Measurements from ENCODE around the gene FADS3. TPM values are rescaled to one million over a fixed set of nuclear protein-coding genes. Genes with fewer than 3 reads are reported as not detected.

The FADS3 gene
- total and polyA plus RNA-seq, 2 of the 13 experiments (the other 11 are each of a cell fraction or from before 2014, with no cell fraction given): 13.4 to 23.2 TPM

GRCh38 chr11:61891331-61892084 lies at the start of gene FADS3 (continued):
- TF ChIP-seq ZNF552 (CRISPR knock-in tag; IDR thresholded peaks at IDR 0.05; ENCODE audit: borderline replicate concordance): no peak
- TF ChIP-seq REL (CRISPR knock-in tag; conservative IDR thresholded peaks at IDR 0.05): 0 out of 2 replicates have a peak, but pooled peaks have one; percentile 56
- TF ChIP-seq, protein P1, sequence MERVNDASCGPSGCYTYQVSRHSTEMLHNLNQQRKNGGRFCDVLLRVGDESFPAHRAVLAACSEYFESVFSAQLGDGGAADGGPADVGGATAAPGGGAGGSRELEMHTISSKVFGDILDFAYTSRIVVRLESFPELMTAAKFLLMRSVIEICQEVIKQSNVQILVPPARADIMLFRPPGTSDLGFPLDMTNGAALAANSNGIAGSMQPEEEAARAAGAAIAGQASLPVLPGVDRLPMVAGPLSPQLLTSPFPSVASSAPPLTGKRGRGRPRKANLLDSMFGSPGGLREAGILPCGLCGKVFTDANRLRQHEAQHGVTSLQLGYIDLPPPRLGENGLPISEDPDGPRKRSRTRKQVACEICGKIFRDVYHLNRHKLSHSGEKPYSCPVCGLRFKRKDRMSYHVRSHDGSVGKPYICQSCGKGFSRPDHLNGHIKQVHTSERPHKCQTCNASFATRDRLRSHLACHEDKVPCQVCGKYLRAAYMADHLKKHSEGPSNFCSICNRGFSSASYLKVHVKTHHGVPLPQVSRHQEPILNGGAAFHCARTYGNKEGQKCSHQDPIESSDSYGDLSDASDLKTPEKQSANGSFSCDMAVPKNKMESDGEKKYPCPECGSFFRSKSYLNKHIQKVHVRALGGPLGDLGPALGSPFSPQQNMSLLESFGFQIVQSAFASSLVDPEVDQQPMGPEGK (CRISPR knock-in tag; IDR thresholded peaks at IDR 0.05): peak; percentile 42
- TF ChIP-seq, protein P2, sequence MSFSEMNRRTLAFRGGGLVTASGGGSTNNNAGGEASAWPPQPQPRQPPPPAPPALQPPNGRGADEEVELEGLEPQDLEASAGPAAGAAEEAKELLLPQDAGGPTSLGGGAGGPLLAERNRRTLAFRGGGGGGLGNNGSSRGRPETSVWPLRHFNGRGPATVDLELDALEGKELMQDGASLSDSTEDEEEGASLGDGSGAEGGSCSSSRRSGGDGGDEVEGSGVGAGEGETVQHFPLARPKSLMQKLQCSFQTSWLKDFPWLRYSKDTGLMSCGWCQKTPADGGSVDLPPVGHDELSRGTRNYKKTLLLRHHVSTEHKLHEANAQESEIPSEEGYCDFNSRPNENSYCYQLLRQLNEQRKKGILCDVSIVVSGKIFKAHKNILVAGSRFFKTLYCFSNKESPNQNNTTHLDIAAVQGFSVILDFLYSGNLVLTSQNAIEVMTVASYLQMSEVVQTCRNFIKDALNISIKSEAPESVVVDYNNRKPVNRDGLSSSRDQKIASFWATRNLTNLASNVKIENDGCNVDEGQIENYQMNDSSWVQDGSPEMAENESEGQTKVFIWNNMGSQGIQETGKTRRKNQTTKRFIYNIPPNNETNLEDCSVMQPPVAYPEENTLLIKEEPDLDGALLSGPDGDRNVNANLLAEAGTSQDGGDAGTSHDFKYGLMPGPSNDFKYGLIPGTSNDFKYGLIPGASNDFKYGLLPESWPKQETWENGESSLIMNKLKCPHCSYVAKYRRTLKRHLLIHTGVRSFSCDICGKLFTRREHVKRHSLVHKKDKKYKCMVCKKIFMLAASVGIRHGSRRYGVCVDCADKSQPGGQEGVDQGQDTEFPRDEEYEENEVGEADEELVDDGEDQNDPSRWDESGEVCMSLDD (CRISPR knock-in tag; IDR thresholded peaks at IDR 0.05; ENCODE audit: borderline replicate concordance): peak; percentile 43; the same call in 1 of the 2 replicates
- no peak for TF ChIP-seq XRCC5 (optimal IDR thresholded peaks at IDR 0.05; ENCODE audit: low read length)
- no peak for TF ChIP-seq DPF2 (CRISPR knock-in tag; IDR thresholded peaks at IDR 0.05; ENCODE audit: borderline replicate concordance, low read depth)
- TF ChIP-seq ZNF576 (CRISPR knock-in tag; IDR thresholded peaks at IDR 0.05): no peak
- 0 out of 2 replicates have a peak, but pooled peaks have one; percentile 51 for TF ChIP-seq ZSCAN21 (CRISPR knock-in tag; IDR thresholded peaks at IDR 0.05; ENCODE audit: borderline replicate concordance)
- TF ChIP-seq YEATS4 (CRISPR knock-in tag; IDR thresholded peaks at IDR 0.05; ENCODE audit: borderline replicate concordance): peak; percentile 39; the same call in 1 of the 2 replicates
- TF ChIP-seq KAT8 (CRISPR knock-in tag; IDR thresholded peaks at IDR 0.05): peak; percentile 14; the same call in 1 of the 2 replicates
- TF ChIP-seq U2AF1 (optimal IDR thresholded peaks at IDR 0.05; ENCODE audit: low read depth, low read length): peak; percentile 75
- TF ChIP-seq, protein P3, sequence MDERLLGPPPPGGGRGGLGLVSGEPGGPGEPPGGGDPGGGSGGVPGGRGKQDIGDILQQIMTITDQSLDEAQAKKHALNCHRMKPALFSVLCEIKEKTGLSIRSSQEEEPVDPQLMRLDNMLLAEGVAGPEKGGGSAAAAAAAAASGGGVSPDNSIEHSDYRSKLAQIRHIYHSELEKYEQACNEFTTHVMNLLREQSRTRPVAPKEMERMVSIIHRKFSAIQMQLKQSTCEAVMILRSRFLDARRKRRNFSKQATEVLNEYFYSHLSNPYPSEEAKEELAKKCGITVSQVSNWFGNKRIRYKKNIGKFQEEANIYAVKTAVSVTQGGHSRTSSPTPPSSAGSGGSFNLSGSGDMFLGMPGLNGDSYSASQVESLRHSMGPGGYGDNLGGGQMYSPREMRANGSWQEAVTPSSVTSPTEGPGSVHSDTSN (CRISPR knock-in tag; IDR thresholded peaks at IDR 0.05): no peak
- TF ChIP-seq, protein P4, sequence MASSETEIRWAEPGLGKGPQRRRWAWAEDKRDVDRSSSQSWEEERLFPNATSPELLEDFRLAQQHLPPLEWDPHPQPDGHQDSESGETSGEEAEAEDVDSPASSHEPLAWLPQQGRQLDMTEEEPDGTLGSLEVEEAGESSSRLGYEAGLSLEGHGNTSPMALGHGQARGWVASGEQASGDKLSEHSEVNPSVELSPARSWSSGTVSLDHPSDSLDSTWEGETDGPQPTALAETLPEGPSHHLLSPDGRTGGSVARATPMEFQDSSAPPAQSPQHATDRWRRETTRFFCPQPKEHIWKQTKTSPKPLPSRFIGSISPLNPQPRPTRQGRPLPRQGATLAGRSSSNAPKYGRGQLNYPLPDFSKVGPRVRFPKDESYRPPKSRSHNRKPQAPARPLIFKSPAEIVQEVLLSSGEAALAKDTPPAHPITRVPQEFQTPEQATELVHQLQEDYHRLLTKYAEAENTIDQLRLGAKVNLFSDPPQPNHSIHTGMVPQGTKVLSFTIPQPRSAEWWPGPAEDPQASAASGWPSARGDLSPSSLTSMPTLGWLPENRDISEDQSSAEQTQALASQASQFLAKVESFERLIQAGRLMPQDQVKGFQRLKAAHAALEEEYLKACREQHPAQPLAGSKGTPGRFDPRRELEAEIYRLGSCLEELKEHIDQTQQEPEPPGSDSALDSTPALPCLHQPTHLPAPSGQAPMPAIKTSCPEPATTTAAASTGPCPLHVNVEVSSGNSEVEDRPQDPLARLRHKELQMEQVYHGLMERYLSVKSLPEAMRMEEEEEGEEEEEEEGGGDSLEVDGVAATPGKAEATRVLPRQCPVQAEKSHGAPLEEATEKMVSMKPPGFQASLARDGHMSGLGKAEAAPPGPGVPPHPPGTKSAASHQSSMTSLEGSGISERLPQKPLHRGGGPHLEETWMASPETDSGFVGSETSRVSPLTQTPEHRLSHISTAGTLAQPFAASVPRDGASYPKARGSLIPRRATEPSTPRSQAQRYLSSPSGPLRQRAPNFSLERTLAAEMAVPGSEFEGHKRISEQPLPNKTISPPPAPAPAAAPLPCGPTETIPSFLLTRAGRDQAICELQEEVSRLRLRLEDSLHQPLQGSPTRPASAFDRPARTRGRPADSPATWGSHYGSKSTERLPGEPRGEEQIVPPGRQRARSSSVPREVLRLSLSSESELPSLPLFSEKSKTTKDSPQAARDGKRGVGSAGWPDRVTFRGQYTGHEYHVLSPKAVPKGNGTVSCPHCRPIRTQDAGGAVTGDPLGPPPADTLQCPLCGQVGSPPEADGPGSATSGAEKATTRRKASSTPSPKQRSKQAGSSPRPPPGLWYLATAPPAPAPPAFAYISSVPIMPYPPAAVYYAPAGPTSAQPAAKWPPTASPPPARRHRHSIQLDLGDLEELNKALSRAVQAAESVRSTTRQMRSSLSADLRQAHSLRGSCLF (CRISPR knock-in tag; IDR thresholded peaks at IDR 0.05; ENCODE audit: borderline replicate concordance): no peak
- TF ChIP-seq MYPOP (CRISPR knock-in tag; IDR thresholded peaks at IDR 0.05): no peak; the same call in 1 of the 2 replicates
- TF ChIP-seq HNRNPL (IDR thresholded peaks at IDR 0.05; ENCODE audit: low read depth, low read length): peak; percentile 60; the same call in 1 of the 2 replicates
